ENCODE data around the gene MACROD2.

MACROD2 gene

DNA sequence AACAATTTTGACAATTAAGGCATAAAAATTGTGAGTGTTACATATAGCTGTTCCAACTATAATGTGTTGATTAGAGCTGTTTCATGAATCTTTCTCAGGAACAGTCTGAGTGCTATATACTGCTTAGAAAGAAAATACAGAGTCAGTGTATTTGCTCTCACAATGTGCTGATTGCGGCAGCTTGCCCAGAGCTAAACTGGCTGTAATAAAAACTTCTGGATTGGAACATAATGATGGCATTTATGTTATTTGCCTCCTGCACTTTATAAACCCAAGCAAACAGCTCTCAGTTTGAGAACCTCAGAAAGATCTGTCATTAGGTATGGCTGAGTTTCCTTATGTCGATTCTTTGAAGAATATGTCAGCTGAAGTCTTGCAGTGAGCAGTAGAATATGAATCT lies 312.6 kb downstream of the MACROD2 start:
- Histone ChIP-seq H3K4me3 (ENCODE audit: low read depth in 1 of 2, low read length in 2 of 2) (no peak overlapping the region), H3K9me3 (ENCODE audit: control insufficient read depth in 1 of 2, low read length in 2 of 2) (no peaks in the 10 kb centered on the region), H3K27me3 (ENCODE audit: low read depth, low read length) (no peaks in the 10 kb centered on the region), H3K4me1 (ENCODE audit: control insufficient read depth in 1 of 2, insufficient read depth in 2 of 2, low read length in 2 of 2) (no peaks in the 10 kb centered on the region), H3K36me3 (ENCODE audit: control insufficient read depth in 1 of 2, insufficient read depth in 2 of 2, low read length in 2 of 2) (no peaks in the 10 kb centered on the region), H3K27ac (ENCODE audit: low read length) (no peak overlapping the region)

DNA sequence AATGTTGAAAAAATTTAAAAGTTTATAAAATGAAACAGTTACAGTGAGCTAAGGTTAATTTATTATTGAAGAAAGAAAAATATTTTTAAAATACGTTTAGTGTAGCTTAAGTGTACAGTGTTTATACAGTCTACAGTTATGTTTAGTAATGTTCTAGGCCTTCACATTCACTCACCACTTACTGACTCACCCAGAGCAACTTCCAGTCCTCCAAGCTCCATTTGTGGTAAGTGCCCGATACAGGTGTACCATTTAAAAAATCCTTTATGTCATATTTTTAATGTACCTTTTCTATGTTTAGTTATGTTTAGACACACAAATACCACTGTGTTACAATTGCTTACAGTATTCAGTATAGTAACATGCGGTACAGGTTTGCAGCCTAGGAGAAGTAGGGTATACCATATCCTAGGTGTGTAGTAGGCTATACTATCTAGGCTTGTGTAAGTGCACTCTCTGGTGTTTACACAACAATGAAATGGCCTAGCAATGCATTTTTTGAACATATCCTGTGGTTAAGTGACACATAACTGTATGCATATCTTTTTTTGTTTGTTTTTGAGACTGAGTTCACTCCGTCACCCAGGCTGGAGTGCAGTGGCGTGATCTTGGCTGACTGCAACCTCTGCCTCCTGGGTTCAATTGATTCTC lies 315.8 kb downstream of the MACROD2 start:
- Histone ChIP-seq H3K4me1 (ENCODE audit: control insufficient read depth in 1 of 2, insufficient read depth in 2 of 2, low read length in 2 of 2) (no peaks in the 10 kb centered on the region), H3K27me3 (ENCODE audit: low read depth, low read length) (no peaks in the 10 kb centered on the region), H3K4me3 (ENCODE audit: low read depth in 1 of 2, low read length in 2 of 2) (no peak overlapping the region), H3K27ac (ENCODE audit: low read length) (no peak overlapping the region), H3K36me3 (ENCODE audit: control insufficient read depth in 1 of 2, insufficient read depth in 2 of 2, low read length in 2 of 2) (no peaks in the 10 kb centered on the region), H3K9me3 (ENCODE audit: control insufficient read depth in 1 of 2, low read length in 2 of 2) (no peaks in the 10 kb centered on the region)

DNA sequence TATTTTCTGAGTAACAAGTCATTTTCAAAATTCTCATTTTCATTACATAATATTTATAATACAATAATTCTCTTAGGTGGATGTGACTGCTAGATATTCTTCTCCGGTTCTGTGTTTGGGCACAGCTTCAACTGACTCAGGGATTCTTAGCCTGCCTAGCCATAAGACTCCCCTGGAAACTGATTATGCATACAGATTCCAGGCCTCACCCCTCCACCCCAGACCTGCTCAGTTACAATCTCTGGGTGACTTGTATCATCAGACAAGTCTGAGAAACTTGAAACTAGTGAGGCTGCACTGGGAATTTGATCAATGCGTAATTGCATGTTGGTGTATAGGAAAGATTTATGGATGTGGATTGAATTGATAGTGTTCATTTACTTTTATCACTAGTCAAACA lies 316.7 kb downstream of the MACROD2 start:
- no peaks in the 10 kb centered on the region for H3K9me3 ChIP-seq (ENCODE audit: control insufficient read depth in 1 of 2, low read length in 2 of 2)
- H3K36me3 ChIP-seq (ENCODE audit: control insufficient read depth in 1 of 2, insufficient read depth in 2 of 2, low read length in 2 of 2): no peaks in the 10 kb centered on the region
- H3K4me3 ChIP-seq (ENCODE audit: low read depth in 1 of 2, low read length in 2 of 2): no peak overlapping the region
- H3K27me3 ChIP-seq (ENCODE audit: low read depth, low read length): no peaks in the 10 kb centered on the region
- no peak overlapping the region for H3K27ac ChIP-seq (ENCODE audit: low read length)
- no peaks in the 10 kb centered on the region for H3K4me1 ChIP-seq (ENCODE audit: control insufficient read depth in 1 of 2, insufficient read depth in 2 of 2, low read length in 2 of 2)

DNA sequence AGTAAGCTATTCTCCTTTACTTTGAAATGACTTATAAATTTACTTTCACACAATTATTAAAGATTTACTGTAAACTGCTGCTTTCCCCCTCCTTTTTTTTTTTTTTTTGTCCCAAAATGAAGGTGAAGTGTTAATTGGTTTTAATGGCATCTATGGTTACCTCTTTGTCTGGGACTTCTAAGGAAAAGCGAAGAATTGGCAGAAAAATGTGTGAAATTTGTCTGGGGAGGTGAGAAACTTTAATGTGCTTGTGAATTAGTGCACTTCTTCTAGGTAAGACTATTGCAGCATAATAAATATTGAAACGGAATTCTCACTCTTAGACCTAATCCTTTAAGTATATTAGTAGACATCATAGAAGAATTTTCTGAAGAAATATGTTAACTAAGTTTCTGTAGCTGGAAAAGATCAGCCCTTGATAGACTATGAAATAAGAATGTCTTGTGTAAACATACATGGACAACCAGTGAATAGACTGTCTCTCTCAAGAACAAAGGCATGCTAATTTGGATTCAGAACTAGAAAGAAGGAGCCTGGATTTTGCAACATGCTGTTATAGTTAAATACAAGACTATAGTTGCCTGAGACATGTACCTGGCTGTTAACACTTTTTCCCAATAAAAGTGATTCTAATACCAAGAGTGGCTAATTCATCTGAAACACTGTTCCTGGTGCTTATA lies 318.2 kb downstream of the MACROD2 start:
- Histone ChIP-seq H3K4me3 (ENCODE audit: low read depth in 1 of 2, low read length in 2 of 2) (no peak overlapping the region), H3K27ac (ENCODE audit: low read length) (no peak overlapping the region), H3K36me3 (ENCODE audit: control insufficient read depth in 1 of 2, insufficient read depth in 2 of 2, low read length in 2 of 2) (no peaks in the 10 kb centered on the region), H3K4me1 (ENCODE audit: control insufficient read depth in 1 of 2, insufficient read depth in 2 of 2, low read length in 2 of 2) (no peaks in the 10 kb centered on the region), H3K9me3 (ENCODE audit: control insufficient read depth in 1 of 2, low read length in 2 of 2) (no peaks in the 10 kb centered on the region), H3K27me3 (ENCODE audit: low read depth, low read length) (no peaks in the 10 kb centered on the region)

DNA sequence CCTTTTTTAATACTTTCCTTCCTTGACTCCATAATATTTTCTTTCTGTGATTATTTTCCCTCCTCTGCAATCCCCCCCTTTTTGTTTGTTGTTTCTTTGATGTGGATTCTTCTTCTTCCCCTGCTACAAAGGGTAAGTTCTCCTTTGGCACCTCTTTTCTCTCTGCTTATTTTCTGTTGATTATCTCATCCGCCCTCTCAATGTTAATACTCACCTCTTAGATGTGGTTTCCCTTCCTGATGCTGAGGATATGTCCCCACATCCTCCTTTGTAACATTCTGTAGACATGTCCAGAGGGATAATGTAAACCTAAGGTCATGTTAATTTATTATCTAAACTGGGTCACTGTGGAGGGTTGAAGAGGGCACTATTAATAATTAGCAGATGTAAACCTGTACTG lies 324.4 kb downstream of the MACROD2 start:
- no peak overlapping the region for H3K4me3 ChIP-seq (ENCODE audit: low read depth in 1 of 2, low read length in 2 of 2)
- no peaks in the 10 kb centered on the region for H3K36me3 ChIP-seq (ENCODE audit: control insufficient read depth in 1 of 2, insufficient read depth in 2 of 2, low read length in 2 of 2)
- H3K27ac ChIP-seq (ENCODE audit: low read length): no peak overlapping the region
- no peaks in the 10 kb centered on the region for H3K4me1 ChIP-seq (ENCODE audit: control insufficient read depth in 1 of 2, insufficient read depth in 2 of 2, low read length in 2 of 2)
- H3K27me3 ChIP-seq (ENCODE audit: low read depth, low read length): no peaks in the 10 kb centered on the region
- H3K9me3 ChIP-seq (ENCODE audit: control insufficient read depth in 1 of 2, low read length in 2 of 2): no peaks in the 10 kb centered on the region

DNA sequence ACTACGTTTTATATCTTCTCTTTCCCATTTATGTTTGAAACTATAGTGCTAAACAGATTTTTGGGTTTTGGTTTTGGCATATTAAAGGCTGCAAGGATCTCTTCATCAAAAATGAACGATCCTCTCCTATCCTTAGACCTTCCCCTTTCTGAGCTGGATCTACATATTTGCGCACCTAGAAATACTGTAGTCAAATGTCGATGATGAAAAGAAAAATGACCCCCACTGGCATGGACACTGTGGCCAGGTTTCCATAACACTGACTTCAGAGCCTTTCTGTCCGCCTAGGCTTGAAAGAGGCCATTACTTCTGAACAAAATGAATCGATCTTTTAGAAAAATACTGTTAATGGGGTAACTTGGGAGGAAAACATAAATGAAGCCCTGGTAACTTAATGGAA lies 336.3 kb downstream of the MACROD2 start:
- Histone ChIP-seq H3K4me3 (ENCODE audit: low read depth in 1 of 2, low read length in 2 of 2) (no peak overlapping the region), H3K4me1 (ENCODE audit: control insufficient read depth in 1 of 2, insufficient read depth in 2 of 2, low read length in 2 of 2) (peaks cover 0 to 3% of the 10 kb centered on the region in 2 donors), H3K27ac (ENCODE audit: low read length) (no peak overlapping the region), H3K36me3 (ENCODE audit: control insufficient read depth in 1 of 2, insufficient read depth in 2 of 2, low read length in 2 of 2) (no peaks in the 10 kb centered on the region), H3K9me3 (ENCODE audit: control insufficient read depth in 1 of 2, low read length in 2 of 2) (no peaks in the 10 kb centered on the region), H3K27me3 (ENCODE audit: low read depth, low read length) (no peaks in the 10 kb centered on the region)

DNA sequence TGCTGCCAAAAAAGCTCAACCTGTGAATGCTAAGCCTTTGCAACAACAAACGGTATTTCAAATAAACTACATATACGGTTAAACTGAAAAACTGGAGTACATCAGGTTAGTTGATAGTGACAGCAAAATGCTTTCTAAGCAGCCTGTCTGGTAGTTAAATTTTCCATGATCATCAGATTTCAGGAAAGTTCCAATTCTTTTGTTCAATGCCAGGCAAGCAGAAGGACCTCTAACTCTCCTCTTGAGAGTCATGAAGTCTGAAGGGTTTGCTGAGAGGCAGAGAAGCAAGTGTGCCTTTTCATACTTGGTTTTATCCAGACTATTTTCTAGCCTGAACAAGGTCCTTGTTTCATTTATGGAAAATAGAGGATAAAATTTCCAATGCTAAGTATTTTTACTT lies 337.6 kb downstream of the MACROD2 start:
- H3K4me3 ChIP-seq (ENCODE audit: low read depth in 1 of 2, low read length in 2 of 2): peak overlapping the region in 1 of 2 donors; percentile 26
- no peaks in the 10 kb centered on the region for H3K36me3 ChIP-seq (ENCODE audit: control insufficient read depth in 1 of 2, insufficient read depth in 2 of 2, low read length in 2 of 2)
- H3K4me1 ChIP-seq (ENCODE audit: control insufficient read depth in 1 of 2, insufficient read depth in 2 of 2, low read length in 2 of 2): peaks cover 0 to 4% of the 10 kb centered on the region in 2 donors
- no peaks in the 10 kb centered on the region for H3K27me3 ChIP-seq (ENCODE audit: low read depth, low read length)
- no peaks in the 10 kb centered on the region for H3K9me3 ChIP-seq (ENCODE audit: control insufficient read depth in 1 of 2, low read length in 2 of 2)
- H3K27ac ChIP-seq (ENCODE audit: low read length): no peak overlapping the region

DNA sequence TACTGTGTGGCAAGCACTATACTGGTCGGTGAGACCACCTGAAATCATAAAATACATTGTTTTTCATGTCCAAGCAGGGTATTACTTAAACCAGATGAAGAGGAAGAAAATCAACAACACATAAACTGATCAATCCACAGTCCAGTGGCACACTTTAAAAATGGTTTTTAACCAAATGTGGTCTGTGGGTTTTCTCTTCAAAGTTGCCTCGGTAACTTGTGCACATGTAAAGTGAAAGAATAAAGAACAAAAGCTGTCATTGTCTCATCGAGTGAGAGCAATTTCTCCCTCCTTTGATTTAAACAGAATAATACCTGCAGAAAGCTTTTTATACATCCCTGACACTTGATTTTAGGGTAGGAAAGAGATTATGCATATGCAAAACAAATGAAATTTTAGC lies 338.4 kb downstream of the MACROD2 start:
- H3K4me3 ChIP-seq (ENCODE audit: low read depth in 1 of 2, low read length in 2 of 2): peak overlapping the region; percentile 26 to 49

DNA sequence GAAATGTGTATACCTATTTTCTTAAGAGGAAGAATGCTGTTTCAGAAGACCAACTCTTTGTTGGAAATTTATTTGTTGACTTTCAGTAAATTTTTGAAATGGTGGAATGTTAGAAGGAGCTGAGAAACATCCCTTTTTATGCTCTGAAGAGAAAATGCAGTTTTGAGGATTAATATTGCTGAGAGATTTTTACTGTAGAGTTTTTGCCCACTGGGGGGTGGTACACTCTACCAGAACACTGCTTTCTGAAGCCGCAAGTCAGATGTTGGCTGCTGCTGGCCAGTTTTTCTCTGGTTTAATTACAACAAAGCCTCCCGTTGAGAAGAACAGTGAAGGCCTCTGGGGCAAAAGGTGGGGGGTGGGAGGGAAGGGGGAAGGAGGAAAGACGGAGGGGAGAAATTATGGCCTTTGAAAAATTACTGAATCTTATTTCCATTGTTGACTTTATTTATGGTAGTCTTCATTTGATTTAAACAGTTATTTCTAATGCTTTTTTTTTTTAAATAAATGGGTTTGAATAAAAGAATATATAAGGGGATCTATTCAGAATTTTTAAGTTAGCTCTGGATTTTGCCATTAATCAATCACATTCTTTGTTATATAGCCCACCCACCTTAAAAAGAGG lies 339.1 kb downstream of the MACROD2 start:
- no peaks in the 10 kb centered on the region for H3K27me3 ChIP-seq (ENCODE audit: low read depth, low read length)
- H3K36me3 ChIP-seq (ENCODE audit: control insufficient read depth in 1 of 2, insufficient read depth in 2 of 2, low read length in 2 of 2): no peaks in the 10 kb centered on the region
- H3K9me3 ChIP-seq (ENCODE audit: control insufficient read depth in 1 of 2, low read length in 2 of 2): no peaks in the 10 kb centered on the region
- peaks cover 0 to 4% of the 10 kb centered on the region in 2 donors for H3K4me1 ChIP-seq (ENCODE audit: control insufficient read depth in 1 of 2, insufficient read depth in 2 of 2, low read length in 2 of 2)
- peak overlapping the region; percentile 26 to 83 for H3K4me3 ChIP-seq (ENCODE audit: low read depth in 1 of 2, low read length in 2 of 2)
- H3K27ac ChIP-seq (ENCODE audit: low read length): no peak overlapping the region

More for the DNA sequence above, 338.4 kb downstream of the MACROD2 start:
- H3K4me1 ChIP-seq (ENCODE audit: control insufficient read depth in 1 of 2, insufficient read depth in 2 of 2, low read length in 2 of 2): peaks cover 0 to 4% of the 10 kb centered on the region in 2 donors
- no peaks in the 10 kb centered on the region for H3K27me3 ChIP-seq (ENCODE audit: low read depth, low read length)
- no peaks in the 10 kb centered on the region for H3K9me3 ChIP-seq (ENCODE audit: control insufficient read depth in 1 of 2, low read length in 2 of 2)
- H3K36me3 ChIP-seq (ENCODE audit: control insufficient read depth in 1 of 2, insufficient read depth in 2 of 2, low read length in 2 of 2): no peaks in the 10 kb centered on the region
- no peak overlapping the region for H3K27ac ChIP-seq (ENCODE audit: low read length)

DNA sequence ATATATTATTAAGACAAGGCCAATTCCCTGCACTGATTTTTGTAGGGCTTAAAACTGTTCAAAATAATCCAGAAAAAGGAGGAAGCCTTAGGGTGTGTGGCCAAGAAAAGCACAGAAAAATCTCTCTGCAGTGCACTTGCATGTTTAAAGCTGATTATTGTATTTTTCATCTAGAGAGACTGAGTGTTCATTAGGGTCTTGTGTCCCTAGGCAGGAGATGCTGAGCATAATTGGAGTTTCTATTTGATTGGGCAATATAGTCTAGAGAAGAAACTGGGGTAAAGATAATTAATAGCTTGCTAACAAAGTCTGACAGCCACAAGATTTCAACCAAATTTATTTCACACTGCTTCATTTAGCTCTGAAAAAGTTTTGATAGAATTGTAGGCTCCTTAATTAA lies 339.7 kb downstream of the MACROD2 start:
- no peaks in the 10 kb centered on the region for H3K9me3 ChIP-seq (ENCODE audit: control insufficient read depth in 1 of 2, low read length in 2 of 2)
- no peak overlapping the region for H3K27ac ChIP-seq (ENCODE audit: low read length)
- H3K36me3 ChIP-seq (ENCODE audit: control insufficient read depth in 1 of 2, insufficient read depth in 2 of 2, low read length in 2 of 2): no peaks in the 10 kb centered on the region
- no peaks in the 10 kb centered on the region for H3K27me3 ChIP-seq (ENCODE audit: low read depth, low read length)
- peak overlapping the region; percentile 25 to 83 for H3K4me3 ChIP-seq (ENCODE audit: low read depth in 1 of 2, low read length in 2 of 2)
- H3K4me1 ChIP-seq (ENCODE audit: control insufficient read depth in 1 of 2, insufficient read depth in 2 of 2, low read length in 2 of 2): peaks cover 0 to 4% of the 10 kb centered on the region in 2 donors

DNA sequence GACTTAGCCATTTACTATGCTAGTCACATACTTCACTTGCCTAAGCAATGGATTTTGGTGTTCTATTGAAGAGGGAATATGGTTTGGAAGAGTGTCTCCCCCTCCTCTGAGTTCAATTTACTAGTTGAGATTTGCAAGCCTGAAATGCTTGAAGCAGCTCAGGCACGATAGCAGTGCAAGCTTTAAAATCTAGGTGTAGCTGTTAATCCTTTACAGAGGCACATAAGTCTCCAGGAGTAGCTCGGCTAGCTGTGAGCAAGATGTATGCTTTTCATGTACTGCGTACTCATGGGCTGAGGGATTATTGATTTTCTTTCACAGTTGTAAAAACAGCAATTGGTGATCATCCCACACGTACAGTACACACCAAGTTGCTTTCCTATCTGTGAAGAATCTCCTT lies 341.4 kb downstream of the MACROD2 start:
- Histone ChIP-seq H3K4me3 (ENCODE audit: low read depth in 1 of 2, low read length in 2 of 2) (peak overlapping the region; percentile 66 to 83), H3K27me3 (ENCODE audit: low read depth, low read length) (no peaks in the 10 kb centered on the region), H3K36me3 (ENCODE audit: control insufficient read depth in 1 of 2, insufficient read depth in 2 of 2, low read length in 2 of 2) (no peaks in the 10 kb centered on the region), H3K9me3 (ENCODE audit: control insufficient read depth in 1 of 2, low read length in 2 of 2) (no peaks in the 10 kb centered on the region), H3K27ac (ENCODE audit: low read length) (peak overlapping the region; percentile 74), H3K4me1 (ENCODE audit: control insufficient read depth in 1 of 2, insufficient read depth in 2 of 2, low read length in 2 of 2) (peaks cover 0 to 4% of the 10 kb centered on the region in 2 donors)

Data from muscle layer of duodenum (tissue), 2 donors.